Measurements from ENCODE around the gene MOB3A. TPM values are rescaled to one million over a fixed set of nuclear protein-coding genes. Genes with fewer than 3 reads are reported as not detected.
A peak's percentile ranks its signal among the peaks of the same experiment; 100 is the strongest.

The MOB3A gene
- total and polyA plus RNA-seq, 2 of the 13 experiments (the other 11 are each of a cell fraction or from before 2014, with no cell fraction given) = 3.5 to 17.8 TPM

DNA sequence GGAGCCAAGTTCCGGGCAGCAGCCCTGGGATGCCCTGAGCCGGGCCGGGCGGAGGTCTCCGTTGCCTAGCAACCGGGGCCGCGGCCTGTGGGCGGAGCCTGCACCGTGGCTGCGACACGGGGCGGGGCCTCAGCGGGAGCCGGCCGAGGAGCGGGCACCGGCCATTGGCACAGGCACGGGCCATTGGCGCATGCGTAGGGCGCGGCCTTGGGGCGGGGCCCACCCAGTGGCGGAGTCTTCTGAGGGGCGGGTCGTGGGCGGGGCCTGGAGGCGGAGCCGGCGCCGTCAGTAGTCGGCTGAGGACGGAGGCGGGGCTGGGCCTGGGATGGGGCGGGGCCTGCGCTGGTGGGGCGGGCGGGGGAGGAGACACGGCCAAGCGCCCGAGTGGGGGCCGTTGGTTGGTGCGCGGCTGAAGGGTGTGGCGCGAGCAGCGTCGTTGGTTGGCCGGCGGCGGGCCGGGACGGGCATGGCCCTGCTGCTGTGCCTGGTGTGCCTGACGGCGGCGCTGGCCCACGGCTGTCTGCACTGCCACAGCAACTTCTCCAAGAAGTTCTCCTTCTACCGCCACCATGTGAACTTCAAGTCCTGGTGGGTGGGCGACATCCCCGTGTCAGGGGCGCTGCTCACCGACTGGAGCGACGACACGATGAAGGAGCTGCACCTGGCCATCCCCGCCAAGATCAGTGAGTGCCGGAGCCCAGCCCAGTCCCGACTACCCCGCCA, 515 bp upstream of the MOB3A start, which contains the start of gene IZUMO4 (continued):
- TF ChIP-seq, protein P1, sequence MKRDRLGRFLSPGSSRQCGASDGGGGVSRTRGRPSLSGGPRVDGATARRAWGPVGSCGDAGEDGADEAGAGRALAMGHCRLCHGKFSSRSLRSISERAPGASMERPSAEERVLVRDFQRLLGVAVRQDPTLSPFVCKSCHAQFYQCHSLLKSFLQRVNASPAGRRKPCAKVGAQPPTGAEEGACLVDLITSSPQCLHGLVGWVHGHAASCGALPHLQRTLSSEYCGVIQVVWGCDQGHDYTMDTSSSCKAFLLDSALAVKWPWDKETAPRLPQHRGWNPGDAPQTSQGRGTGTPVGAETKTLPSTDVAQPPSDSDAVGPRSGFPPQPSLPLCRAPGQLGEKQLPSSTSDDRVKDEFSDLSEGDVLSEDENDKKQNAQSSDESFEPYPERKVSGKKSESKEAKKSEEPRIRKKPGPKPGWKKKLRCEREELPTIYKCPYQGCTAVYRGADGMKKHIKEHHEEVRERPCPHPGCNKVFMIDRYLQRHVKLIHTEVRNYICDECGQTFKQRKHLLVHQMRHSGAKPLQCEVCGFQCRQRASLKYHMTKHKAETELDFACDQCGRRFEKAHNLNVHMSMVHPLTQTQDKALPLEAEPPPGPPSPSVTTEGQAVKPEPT (CRISPR knock-in tag; IDR thresholded peaks at IDR 0.05; ENCODE audit: low read depth) = peak; percentile 16; the same call in 1 of the 2 replicates
- TF ChIP-seq ZNF34 (CRISPR knock-in tag; IDR thresholded peaks at IDR 0.05; ENCODE audit: borderline replicate concordance) (no peak), EZH2 (conservative IDR thresholded peaks at IDR 0.05; ENCODE audit: low read depth, low read length) (no peak), RFX1 (IDR thresholded peaks at IDR 0.05) (peak; percentile 93), DR1 (CRISPR knock-in tag; IDR thresholded peaks at IDR 0.05) (peak; percentile 82; the same call in 1 of the 2 replicates), BORCS8-MEF2B (CRISPR knock-in tag; IDR thresholded peaks at IDR 0.05) (0 out of 2 replicates have a peak, but pooled peaks have one; percentile 45), CBFB (CRISPR knock-in tag; IDR thresholded peaks at IDR 0.05) (no peak), NFE2L1 (CRISPR knock-in tag; IDR thresholded peaks at IDR 0.05; ENCODE audit: borderline replicate concordance) (no peak), ZNF44 (CRISPR knock-in tag; IDR thresholded peaks at IDR 0.05) (no peak), JUNB (CRISPR knock-in tag; IDR thresholded peaks at IDR 0.05; ENCODE audit: borderline replicate concordance) (no peak), ZNF850 (CRISPR knock-in tag; conservative IDR thresholded peaks at IDR 0.05) (no peak), MED13 (CRISPR knock-in tag; IDR thresholded peaks at IDR 0.05) (no peak), ZNF709 (CRISPR knock-in tag; IDR thresholded peaks at IDR 0.05) (no peak), YEATS2 (CRISPR knock-in tag; IDR thresholded peaks at IDR 0.05; ENCODE audit: borderline replicate concordance) (no peak)
- TF ChIP-seq, protein P2, sequence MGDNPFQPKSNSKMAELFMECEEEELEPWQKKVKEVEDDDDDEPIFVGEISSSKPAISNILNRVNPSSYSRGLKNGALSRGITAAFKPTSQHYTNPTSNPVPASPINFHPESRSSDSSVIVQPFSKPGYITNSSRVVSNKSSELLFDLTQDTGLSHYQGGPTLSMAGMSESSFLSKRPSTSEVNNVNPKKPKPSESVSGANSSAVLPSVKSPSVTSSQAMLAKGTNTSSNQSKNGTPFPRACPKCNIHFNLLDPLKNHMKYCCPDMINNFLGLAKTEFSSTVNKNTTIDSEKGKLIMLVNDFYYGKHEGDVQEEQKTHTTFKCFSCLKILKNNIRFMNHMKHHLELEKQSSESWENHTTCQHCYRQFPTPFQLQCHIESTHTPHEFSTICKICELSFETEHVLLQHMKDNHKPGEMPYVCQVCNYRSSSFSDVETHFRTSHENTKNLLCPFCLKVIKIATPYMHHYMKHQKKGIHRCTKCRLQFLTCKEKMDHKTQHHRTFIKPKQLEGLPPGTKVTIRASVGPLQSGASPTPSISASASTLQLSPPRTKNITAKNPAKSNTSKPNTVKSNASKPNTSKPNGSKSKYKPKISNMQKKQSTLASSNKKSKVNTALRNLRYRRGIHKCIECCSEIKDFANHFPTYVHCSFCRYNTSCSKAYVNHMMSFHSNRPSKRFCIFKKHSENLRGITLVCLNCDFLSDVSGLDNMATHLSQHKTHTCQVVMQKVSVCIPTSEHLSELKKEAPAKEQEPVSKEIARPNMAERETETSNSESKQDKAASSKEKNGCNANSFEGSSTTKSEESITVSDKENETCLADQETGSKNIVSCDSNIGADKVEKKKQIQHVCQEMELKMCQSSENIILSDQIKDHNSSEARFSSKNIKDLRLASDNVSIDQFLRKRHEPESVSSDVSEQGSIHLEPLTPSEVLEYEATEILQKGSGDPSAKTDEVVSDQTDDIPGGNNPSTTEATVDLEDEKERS (CRISPR knock-in tag; IDR thresholded peaks at IDR 0.05) = no peak
- TF ChIP-seq, protein P3, sequence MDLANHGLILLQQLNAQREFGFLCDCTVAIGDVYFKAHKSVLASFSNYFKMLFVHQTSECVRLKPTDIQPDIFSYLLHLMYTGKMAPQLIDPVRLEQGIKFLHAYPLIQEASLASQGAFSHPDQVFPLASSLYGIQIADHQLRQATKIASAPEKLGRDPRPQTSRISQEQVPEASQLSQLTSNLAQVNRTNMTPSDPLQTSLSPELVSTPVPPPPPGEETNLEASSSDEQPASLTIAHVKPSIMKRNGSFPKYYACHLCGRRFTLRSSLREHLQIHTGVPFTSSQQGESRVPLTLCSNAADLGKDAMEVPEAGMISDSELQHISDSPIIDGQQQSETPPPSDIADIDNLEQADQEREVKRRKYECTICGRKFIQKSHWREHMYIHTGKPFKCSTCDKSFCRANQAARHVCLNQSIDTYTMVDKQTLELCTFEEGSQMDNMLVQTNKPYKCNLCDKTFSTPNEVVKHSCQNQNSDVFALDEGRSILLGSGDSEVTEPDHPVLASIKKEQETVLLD (CRISPR knock-in tag; IDR thresholded peaks at IDR 0.05; ENCODE audit: low read depth) = no peak
- TF ChIP-seq, protein P4, sequence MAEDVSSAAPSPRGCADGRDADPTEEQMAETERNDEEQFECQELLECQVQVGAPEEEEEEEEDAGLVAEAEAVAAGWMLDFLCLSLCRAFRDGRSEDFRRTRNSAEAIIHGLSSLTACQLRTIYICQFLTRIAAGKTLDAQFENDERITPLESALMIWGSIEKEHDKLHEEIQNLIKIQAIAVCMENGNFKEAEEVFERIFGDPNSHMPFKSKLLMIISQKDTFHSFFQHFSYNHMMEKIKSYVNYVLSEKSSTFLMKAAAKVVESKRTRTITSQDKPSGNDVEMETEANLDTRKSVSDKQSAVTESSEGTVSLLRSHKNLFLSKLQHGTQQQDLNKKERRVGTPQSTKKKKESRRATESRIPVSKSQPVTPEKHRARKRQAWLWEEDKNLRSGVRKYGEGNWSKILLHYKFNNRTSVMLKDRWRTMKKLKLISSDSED (CRISPR knock-in tag; IDR thresholded peaks at IDR 0.05) = no peak
- TF ChIP-seq, protein P5, sequence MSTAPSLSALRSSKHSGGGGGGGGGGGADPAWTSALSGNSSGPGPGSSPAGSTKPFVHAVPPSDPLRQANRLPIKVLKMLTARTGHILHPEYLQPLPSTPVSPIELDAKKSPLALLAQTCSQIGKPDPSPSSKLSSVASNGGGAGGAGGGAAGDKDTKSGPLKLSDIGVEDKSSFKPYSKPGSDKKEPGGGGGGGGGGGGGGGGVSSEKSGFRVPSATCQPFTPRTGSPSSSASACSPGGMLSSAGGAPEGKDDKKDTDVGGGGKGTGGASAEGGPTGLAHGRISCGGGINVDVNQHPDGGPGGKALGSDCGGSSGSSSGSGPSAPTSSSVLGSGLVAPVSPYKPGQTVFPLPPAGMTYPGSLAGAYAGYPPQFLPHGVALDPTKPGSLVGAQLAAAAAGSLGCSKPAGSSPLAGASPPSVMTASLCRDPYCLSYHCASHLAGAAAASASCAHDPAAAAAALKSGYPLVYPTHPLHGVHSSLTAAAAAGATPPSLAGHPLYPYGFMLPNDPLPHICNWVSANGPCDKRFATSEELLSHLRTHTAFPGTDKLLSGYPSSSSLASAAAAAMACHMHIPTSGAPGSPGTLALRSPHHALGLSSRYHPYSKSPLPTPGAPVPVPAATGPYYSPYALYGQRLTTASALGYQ (CRISPR knock-in tag; IDR thresholded peaks at IDR 0.05) = no peak; the same call in 1 of the 2 replicates
- TF ChIP-seq, protein P6, sequence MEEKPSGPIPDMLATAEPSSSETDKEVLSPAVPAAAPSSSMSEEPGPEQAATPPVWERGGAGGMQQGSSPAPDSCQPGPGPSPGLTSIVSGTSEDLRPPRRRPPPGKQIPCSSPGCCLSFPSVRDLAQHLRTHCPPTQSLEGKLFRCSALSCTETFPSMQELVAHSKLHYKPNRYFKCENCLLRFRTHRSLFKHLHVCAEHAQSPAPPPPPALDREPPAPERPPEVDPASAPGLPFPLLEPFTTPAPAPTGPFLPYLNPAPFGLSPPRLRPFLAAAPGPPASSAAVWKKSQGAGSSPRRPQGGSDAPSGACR (CRISPR knock-in tag; IDR thresholded peaks at IDR 0.05) = no peak

All from HepG2 (cell line).